GDM1 (cell line): ENCODE data around the gene DIS3L2.
A peak's percentile ranks its signal among the peaks of the same experiment; 100 is the strongest.

Experiments used
- DNase-seq: peaks from one replicate; lab custom pipeline; 2025; lab: John Stamatoyannopoulos, UW

Gene DIS3L2

DNA sequence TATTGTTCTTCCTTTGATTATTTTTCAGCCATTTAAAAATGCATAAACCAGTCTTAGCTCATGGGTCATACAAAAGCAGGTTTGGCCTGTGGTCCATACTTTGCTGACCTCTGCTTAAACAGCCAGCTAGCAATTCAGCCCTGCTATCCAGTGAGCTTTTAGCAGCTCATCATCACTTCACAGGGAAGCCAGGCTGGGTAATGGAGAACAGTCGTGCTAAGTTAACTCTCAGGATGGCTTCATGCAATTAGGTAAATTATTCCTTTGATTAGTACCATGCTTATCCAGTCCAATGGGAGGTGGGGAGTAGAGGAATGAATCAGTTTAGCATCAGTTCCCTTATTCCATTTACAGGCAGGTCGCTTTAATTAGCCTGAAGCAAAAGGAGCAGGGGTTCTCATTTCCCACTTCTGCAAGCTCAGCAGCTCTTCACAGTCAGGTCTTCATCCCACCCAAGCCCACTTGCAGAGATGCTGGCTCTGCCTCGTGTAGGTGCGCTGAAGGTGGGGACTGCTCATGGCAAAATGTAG lies 307.2 kb downstream of the DIS3L2 start:
- DNase-seq, result no peak

DNA sequence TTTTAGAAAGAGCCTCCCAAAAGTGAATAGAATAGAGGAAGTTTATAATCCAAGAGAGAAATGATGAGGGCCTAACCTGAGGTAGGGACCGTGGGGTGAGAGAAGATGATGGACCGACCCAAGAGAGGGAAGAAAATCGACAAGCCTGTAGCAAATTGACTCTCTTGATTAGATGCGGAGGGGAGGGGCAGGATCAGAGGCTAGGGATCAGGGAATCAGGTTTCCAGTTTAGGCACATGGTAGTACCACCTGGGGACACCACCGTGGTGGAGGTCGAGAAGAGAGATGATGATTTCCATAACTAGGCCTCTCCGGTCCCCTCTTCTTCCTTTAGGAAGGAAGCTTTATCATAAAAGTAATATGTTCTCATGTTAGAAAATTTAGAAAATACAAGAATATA lies 308.4 kb downstream of the DIS3L2 start:
- DNase-seq, result no peak

DNA sequence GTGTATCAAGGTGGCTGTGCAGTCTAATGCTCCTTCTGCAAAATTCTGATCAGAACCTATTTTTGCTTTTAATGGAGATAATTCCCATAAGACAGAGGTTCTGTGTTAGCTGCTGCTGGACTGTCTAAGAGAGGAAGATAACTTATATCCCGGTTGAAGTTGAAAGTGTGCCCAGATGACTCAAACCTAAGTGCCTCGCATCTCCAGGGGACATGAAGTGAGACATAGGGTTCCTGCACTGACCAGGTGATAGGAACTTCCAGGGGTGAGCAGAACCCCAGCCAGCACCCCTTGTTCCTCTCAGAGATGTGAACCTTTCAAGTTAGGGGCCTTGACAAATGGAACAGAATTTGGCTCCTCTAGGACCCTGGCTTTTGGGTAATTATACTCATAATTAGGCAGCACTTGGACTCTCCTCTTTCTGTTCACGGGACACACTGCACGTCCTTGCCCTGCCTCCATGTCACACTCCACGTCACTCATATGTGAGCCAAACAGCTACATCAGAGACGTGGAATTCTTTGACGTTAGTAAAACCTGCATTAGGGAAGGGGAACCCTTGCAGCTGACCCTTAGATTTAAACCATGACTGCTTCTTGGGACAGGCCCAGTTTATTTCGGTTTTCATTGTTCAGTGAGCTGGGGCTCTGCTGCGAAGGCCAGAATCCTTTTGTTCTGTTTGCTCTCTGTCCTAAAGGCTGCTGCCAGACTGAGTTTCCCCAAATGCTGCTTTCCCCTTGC lies 312.6 kb downstream of the DIS3L2 start:
- no peak for DNase-seq

DNA sequence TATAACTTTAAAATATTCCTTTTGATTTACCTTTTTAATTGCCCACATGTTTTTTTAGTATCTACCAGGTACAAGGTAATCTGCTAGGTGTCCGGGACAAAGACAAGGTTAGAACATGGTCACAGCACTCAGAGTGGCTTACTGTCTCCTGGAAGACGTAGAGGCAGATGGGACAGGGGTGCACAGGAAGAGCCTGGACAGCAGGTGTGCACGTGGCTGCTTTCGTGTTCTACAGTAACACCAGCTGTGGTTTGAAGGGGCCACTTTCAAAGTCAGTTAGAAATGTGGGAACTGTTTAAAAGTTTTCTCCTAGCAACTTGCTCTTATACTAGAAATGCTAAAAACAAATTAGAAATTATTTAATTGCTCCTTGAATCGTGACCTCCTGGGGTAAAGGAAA lies 314.2 kb downstream of the DIS3L2 start:
- DNase-seq, result no peak

DNA sequence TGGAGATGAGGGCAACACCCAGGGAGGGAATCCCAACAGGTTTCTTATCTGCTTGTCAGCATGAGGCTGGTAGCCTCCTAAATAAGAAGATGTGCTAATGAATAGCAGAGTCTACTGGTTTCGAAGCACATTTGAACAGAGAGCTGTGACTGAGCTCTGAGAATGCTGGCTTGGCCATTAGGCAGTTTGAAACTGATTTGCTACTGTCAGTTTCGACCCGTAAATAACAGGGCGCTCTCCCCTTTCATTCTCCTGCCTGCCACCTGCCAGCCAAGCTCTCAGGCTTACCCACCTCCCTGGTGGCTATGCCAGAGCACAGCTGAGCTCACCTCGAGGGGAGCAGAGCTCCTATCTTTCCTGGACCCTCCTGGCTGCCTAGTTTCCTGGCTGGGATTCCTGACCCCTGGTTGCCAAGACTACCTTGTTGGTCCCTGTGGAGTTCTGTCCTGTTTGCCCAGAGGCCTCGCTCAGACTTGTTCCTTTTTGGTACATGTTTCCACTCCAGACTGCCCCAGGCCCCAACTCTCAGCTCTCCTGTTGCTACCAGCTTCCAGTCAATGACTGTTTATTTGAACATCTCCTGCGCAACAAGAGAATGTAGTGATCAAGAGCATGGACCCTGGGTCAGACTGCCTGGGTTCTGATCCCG lies 314.7 kb downstream of the DIS3L2 start:
- DNase-seq, result no peak

DNA sequence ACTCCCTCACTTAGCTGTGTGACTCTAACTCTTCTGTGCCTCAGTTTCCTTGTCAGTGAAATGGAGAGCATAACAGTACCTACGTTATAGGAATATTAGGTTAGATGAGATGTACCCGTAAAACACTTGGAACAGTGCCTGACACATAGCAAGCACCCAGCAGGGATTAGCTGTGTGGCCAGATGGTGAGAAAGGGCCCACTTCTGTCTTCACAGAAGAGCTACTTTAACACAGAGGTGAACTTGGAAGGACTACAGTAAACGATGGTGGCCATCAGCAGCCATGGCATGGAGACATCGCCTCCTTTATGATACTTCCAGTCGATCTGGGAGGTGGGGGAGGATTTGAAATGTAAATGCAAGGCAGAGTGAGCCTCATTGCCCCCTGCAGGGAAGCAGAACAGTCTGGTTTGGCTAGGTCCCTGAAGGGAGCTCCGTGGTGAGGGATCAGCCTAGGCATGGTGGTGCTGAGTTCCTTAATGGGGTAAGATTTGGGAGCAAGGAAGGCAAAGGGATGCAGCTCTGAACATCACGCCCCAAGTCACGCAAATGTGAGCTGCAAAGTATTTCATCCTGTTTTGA lies 315.3 kb downstream of the DIS3L2 start:
- no peak for DNase-seq

DNA sequence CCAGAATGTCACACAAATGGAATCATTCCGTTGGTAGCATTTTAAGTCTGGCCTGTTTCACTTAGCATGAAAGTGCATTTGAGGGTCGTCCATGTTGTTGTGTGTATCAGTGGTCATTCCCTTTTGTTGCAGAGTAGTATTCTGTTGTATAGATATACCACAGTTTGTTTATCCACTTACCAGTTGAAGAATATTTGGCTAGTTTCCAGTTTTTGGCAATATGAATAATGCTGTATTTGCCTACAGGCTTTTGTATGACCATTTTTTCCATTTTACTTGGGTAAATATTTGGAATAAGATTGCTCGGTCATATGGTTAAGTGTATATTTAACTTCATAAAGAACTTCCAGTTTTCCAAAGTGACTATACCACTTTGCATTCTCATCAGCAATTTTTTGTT lies 317.0 kb downstream of the DIS3L2 start:
- no peak for DNase-seq

DNA sequence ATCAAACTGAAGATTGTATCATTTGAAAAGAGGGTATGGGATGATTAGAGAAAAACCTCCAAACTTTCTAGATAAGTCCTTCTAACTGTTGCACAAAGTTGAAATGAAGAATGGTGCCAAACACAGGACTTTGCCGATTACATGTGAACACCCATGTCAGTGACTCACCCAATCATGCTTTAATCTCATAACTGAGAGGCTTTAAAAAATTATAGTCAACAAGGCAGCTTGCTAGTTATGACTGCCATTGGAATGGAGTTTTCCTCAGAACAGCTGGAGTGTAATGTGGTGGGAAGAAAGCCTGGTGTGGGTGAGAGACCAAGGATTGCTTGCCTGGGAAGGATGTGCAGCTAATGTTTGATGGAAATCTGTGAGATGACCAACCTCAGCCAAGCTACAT lies 318.8 kb downstream of the DIS3L2 start:
- no peak for DNase-seq

DNA sequence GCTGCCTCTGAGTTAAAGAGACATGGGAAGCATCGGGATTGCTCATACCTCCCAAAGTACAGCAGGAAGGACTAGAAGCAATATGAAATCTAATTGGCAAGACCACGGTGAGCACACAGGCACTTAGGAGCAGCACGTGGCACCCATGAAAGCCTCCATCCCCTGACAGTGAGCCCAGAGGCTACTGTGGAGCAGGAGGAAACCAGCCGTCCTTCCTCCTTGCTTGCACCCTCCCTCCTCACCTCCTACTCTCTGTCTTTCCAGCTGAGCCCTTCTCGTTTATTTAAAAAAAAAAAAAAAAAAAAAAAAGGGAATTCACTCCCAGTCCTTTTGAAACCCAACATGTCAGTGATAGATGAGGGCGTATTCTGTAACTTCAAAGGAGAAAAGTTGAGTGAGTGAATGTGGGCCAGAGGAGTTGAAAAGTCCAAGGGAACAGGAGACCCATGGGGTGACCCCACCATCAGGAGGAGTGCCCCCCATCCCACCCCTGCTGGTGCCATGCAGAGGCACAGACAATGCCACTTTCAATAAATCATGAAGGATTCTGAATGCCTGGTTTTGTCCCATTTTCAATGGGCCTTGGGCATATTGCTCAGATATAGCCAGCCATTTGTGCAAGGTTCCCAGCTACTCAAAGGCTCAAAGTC lies 320.5 kb downstream of the DIS3L2 start:
- DNase-seq, result no peak

DNA sequence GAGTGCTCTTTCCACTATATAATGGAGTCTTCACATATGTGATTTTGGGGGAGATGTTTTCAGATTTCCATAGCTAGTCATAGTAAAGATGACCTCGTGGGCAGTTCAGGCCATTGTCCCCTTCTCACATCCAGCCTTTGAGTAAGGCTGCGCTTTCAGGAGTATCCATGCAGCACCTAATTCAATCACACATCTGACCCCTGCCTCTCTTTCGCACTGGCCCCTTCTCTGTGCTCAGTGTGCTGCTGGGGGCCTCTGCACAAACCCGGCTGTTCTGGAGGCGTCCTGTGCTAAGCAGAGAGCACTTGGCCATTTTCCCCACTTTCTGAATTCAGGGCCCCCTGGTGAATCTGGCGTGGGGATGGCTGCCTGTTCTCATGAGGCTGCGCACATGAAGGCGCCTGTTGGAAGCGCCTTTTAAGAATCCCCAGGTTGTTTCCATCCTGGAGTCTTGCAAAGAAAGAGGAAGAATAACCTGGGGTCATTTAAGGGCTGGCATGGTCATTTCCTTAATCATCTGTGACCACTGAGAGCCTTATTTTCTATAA lies 321.1 kb downstream of the DIS3L2 start:
- no peak for DNase-seq

DNA sequence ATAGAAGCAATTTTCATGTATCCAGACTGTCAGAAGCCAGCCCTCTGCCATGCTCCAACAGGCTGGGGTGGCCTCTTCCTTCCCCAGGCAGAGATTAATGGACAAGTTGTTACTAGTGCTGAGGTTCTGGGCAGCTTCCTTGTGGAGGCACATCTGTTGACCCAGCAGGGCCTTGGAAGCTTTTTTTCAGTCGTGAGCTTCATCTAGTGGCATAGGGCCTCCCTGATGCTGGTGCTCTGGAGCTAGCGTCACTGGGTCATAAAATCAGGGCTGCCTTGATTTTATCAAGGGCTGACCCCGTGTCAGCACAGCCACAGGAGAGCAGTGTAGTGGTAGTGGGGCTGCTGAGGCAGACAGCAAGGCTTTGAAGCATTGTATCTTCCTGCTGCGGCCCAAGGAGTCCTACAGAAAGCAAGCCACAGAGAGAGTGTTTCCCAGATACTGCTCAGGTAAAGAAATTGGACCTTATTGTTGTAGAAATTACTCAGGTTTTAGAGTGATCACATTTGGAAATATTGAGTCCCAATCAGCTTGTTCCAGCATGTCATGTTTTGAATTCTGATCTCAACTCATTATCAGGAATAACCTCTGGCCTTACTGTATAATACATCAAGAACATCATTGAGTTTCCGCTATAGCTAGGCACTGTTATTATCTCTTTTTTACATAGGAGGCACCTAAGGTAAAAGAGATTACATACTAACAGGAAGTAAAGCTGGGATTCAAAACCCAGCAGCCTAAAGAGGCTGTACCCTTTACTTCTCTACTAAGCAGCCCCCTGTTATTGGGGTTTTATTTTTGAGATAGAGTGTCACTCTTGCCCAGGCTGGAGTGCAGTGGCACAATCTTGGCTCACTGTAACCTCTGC lies 324.7 kb downstream of the DIS3L2 start:
- no peak for DNase-seq

DNA sequence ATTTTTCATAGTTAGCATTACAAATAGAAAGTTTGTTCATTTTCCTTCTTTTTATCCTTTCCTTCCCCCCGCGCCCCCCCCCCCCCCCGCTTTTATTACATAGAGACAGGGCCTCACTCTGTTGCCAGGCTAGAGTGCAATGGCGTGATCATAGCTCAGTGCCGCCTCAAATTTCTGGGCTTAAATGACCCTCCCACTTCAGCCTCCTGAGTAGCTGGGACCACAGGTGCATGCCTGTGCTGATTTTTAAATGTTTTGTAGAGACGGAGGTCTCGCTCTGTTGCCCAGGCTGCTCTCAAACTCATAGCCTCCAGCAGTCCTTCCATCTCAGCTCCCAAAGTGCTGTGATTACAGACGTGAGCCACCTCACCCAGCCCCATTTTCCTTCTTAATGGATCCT lies 325.8 kb downstream of the DIS3L2 start:
- no peak for DNase-seq

DNA sequence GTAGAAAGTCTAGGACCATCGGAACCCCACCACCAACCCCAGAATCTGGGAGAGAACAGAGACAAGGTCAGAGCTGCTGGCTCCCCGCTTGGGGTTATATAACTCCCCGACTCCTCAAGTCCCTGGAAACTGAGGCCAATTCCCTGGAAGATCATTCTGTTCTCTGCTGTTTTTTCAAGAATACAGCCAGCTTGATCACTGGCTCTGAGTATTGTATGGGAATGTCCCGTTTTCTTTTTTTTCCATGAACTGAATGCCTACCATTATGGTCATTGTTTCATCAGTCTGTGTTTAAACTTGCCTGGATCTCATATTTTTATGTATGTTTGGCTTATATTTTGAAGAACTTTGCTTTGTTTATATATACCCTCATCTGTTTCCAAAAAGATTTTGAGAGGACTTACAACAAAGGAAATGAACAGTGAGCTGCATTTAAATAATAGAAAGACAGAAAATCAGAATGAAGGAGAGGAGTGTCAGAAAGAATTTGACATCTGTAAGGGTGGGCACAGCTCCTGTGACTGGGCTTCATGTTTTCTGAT lies 327.0 kb downstream of the DIS3L2 start:
- no peak for DNase-seq

DNA sequence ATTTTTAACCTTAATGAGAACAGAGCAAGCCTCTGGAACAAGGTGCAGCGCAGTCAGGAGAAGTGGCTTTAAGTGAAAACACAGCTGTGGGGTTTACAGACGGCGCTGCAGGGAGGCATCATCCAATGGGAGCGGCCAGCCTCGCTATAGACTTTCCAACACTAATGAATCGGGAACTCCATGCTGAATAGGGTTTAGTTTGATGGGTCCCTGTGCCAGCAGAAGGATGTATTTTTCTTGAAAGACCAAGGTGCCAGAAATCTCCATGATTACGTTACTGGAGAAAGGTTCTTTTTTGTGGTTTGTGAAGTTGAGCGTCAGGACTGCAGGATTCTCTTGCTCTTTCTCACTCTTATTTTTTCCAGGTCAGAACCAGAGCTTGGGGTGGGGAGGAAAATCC lies 329.2 kb downstream of the DIS3L2 start:
- no peak for DNase-seq

DNA sequence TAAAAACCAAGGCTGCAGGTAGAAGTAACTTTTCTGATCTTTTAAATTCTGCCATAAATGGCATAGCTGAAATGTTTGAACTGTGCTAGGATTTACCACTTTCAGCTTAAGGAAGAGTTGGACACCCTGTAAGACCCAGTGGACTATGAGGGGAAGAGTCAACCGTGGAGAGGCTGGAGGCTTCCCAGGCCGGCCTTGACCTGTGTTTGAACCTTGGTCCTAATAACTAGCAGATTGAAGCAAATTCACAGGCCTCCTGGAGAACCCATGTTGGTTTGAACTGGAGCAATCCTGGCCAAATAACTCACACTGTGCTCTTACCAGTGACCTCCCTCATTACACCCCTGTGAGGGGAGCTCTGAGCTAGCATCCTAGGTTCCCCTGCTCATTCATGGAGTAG lies 329.8 kb downstream of the DIS3L2 start:
- no peak for DNase-seq

DNA sequence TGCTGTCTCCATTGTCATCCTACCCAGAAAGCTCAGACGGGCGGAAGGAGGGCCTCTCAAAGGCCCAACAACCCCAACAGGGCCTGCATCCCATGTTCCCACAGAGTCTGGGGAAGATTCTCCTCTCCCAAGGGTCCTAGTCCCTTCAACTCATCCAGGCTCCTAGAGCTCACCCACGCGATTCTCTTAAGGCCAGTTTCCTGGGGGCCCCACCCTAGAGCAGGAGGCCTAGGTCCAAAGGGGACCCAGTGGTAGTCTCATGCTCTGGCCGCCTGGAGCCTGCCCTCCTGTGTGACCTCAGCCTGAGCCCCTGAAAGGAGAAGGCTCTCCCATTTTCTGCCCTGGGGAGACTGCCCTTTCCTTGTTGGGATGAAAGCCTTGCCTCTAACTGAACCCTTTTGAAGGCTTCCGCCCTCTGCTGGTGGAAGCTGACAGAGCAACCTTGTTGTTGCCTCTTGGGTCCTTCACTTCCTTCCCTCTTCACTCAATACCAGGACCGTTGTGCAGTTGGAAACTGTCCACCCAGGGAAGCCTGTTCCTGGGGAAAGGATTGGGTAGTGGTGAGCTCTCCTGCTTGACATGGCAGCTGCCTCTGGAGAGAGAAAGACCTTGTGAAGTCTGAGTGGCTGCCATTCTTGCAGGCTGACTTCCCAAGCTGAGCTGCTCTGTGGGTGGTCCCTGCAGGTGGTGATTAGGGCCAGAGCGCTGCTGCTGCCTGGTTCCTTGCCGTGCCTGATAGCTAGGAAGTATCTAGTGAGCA lies 331.1 kb downstream of the DIS3L2 start:
- peak; percentile 58 for DNase-seq

DNA sequence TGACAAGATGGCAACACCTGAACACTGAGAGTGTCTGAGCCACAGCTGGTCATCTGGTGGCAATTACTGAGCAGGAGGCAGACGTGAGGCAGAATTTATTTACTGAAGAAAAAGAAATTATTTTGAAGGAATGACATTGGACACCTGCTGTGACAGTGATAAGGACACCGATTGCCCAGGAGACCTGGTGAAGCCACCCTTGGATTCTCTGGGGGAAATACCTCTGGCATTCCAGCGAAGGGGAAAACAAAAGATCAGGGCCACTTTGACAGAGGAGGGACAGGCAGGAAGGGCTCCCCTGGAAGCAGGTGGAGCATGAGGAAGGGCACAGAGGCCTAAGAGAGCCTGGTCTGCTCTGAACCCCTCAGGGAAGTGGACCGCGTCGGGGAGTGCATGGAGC lies 331.7 kb downstream of the DIS3L2 start:
- no peak for DNase-seq

DNA sequence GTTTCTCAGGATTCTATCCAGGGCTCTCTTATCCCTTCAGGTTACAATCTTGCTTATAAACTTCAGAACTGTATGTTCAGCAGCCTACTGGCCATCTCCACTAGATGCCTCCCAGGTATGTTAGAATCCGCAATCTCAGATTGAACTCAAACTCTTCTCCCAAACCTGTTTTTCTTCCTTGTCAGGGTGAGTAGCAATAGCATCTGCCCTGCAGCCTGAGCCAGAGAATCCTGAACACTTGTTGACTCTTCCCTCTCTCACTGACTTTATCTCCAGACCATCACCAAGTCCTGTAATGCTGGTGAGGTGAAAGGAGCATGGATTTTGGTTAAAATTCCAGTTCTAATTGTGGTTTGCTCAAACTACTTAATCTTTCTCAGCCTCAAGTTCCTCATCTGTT lies 334.5 kb downstream of the DIS3L2 start:
- DNase-seq, result no peak

DNA sequence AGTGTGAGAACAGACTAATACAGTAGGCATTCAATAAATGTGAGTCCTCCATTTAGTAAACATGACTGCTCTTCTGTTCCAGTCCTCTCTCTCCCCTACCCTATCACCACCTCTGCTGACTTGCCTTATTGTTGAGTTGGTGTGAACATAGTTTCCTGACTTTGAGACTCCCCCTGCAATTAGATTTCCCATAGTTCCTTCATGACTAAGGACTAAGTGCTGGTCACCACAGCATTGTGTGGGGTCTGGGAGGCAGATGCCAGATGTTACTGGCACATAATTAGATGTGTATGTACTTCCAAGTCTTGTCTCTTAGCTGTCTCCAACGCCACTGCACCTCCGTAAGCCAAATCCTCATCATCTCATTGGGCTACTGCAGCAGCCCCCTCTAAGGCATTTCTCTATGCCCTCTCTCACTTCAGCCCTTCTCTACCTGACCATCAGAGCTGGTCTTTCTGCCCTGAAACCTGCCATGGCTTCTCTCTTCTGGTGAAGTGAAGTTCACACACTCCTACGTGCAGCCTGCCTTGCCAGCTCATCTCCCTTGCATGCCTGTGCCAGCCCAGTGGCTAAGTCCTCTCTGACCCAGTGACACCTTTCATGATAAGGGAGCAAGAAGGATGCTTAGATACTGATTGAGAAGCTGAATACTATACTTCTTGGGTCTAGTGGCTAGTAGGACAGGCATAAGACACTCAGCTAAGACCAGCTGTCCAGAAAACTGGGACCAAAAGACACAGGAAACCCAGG lies 335.4 kb downstream of the DIS3L2 start:
- no peak for DNase-seq

DNA sequence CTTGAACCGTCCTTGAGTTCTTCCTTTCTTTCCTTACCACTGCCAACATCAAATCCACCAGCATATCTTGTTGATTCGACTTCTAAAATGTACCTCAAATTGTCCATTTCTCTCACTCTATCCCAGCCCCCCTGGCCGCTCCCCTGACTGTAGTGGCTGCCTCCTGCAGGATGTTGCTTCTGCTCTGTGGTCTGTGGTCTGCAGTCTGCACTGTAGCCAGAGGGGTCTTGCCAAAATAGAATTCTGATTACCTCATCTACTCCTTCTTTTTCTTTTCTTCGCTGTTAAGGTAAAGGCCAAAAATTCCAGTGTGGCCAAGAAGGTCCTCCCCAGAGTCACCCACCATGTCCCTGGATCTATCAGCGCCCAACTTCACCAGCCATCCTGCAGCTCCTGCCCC lies 337.6 kb downstream of the DIS3L2 start:
- DNase-seq, result peak; percentile 59
